AG04450 (cell line): ENCODE measurements around the gene PPIF. TPM values are rescaled to one million over a fixed set of nuclear protein-coding genes. Genes with fewer than 3 reads are reported as not detected.

Experiments used
- CTCF ChIA-PET: fragments of 300-600, 350-600 bp; formaldehyde crosslinking; extraction: SDS; loops from one replicate; lab custom pipeline; 2022; ENCODE audit warnings: antibody characterized with exemption, inconsistent platforms; lab: Charles Lee
- POLR2A ChIA-PET: fragments of 350-600 bp; formaldehyde crosslinking; extraction: SDS; loops from one replicate; lab custom pipeline; 2021; ENCODE audit warnings: antibody characterized with exemption, inconsistent platforms; lab: Yijun Ruan, JAX
- DNase-seq: peaks from one replicate; pipeline ENCODE4 v3.0.0-alpha.2; 2011; ENCODE audit warnings: low read depth, low spot score
- H3K27ac ChIP-seq: one replicate; pipeline ENCODE4 v1.5.1; 2012; ENCODE audit warnings: low read depth, low read length, control low read depth
- H3K27me3 ChIP-seq: one replicate; pipeline ENCODE4 v1.6.0; 2012; ENCODE audit warnings: low read length; ENCODE audit not compliant: control insufficient read depth, insufficient read depth
- H3K4me3 ChIP-seq: 2 replicates; pipeline ENCODE4 v1.5.1; 2011; ENCODE audit warnings: mild to moderate bottlenecking, low read depth, low read length, control low read depth
- H3K9me3 ChIP-seq: 2 replicates; pipeline ENCODE4 v1.5.1; 2012; ENCODE audit warnings: low read length; ENCODE audit not compliant: control insufficient read depth, insufficient read depth
- CTCF ChIP-seq: IDR thresholded peaks from 2 replicates; pipeline ENCODE4 v1.5.1; 2011; ENCODE audit warnings: low read depth, low read length, control low read depth, inconsistent platforms
- polyA minus RNA-seq: library from RNA; depleted of rRNA, polyadenylated mRNA; stranded (reverse); fragments of >200 nt; gene quantifications from 2 replicates; pipeline ENCODE4 v1.2.3, GENCODE V29; 2011; rRNA and poly(A)+ RNA removed
- polyA plus RNA-seq: library from polyadenylated mRNA; depleted of rRNA; stranded (reverse); fragments of >200 nt; gene quantifications from 2 replicates; pipeline ENCODE4 v1.2.3, GENCODE V29; 2011; rRNA removed

PPIF gene
- polyA plus RNA-seq (68.6 and 77.2 TPM in 2 replicates), polyA minus RNA-seq (50.0 and 81.1 TPM in 2 replicates)

GRCh38 chr10:79347226-79347893 lies at the start of gene PPIF:
Gene PPIF, plus strand, starts transcription at chr10:79347469. Its CDS starts 80 bp downstream, at chr10:79347549.
- ChIA-PET POLR2A (interaction anchor here (0.6 to 2.1 kb wide), 7 partner anchors 10 to 120 kb away, joined by 3 to 7 read pairs (median 3); no protein-coding TSS in a partner anchor), CTCF (interaction anchor here (0.8 to 3.5 kb wide), 8 partner anchors 11 to 53 kb away, joined by 3 to 14 read pairs (median 6); no protein-coding TSS in a partner anchor)
- Histone ChIP-seq H3K27ac (peak within 1 kb of the TSS; percentile 87), H3K9me3 (no peaks in the 10 kb centered on the region; the same call in 1 of the 2 replicates), H3K4me3 (peak within 1 kb of the TSS; percentile 79), H3K27me3 (no peaks in the 10 kb centered on the region)
- peak; percentile 55 for DNase-seq
- TF ChIP-seq CTCF, result peak; percentile 86

GRCh38 chr10:79298403-79299244 lies 48.6 kb upstream of the PPIF start:
- no peak overlapping the region for H3K4me3 ChIP-seq
- peak overlapping the region; percentile 98 for H3K27ac ChIP-seq
- no peaks in the 10 kb centered on the region; the same call in 1 of the 2 replicates for H3K9me3 ChIP-seq
- no peak for TF ChIP-seq CTCF
- CTCF ChIA-PET, result no interaction called here
- peak; percentile 91 for DNase-seq
- POLR2A ChIA-PET, result interaction anchor here (0.6 to 1.7 kb wide), 3 partner anchors 15 to 49 kb away, joined by 3 to 8 read pairs (median 5); no protein-coding TSS in a partner anchor
- no peaks in the 10 kb centered on the region for H3K27me3 ChIP-seq

- CTCF ChIA-PET, result interaction anchor here (0.8 kb wide), 1 partner anchor 1252 kb away, joined by 3 read pairs; no protein-coding TSS in a partner anchor
- Histone ChIP-seq H3K27ac (peak overlapping the region; percentile 98), H3K27me3 (no peaks in the 10 kb centered on the region), H3K9me3 (no peaks in the 10 kb centered on the region; the same call in 1 of the 2 replicates), H3K4me3 (no peak overlapping the region)
- no peak for TF ChIP-seq CTCF
- DNase-seq, result peak; percentile 41
- POLR2A ChIA-PET, result interaction anchor here (0.6 to 1.7 kb wide), 3 partner anchors 16 to 48 kb away, joined by 3 to 8 read pairs (median 5); no protein-coding TSS in a partner anchor
These were observed 47.6 kb upstream of the PPIF start for GRCh38 chr10:79299397-79300241.

GRCh38 chr10:79300711-79301110 lies 46.6 kb upstream of the PPIF start:
- ChIA-PET CTCF (no interaction called here), POLR2A (no interaction called here)
- DNase-seq, result no peak
- Histone ChIP-seq H3K4me3 (no peak overlapping the region), H3K27ac (no peak overlapping the region), H3K27me3 (no peaks in the 10 kb centered on the region), H3K9me3 (no peaks in the 10 kb centered on the region; the same call in 1 of the 2 replicates)
- no peak for TF ChIP-seq CTCF
